ENCODE data around the gene BICDL1.

Gene BICDL1

DNA sequence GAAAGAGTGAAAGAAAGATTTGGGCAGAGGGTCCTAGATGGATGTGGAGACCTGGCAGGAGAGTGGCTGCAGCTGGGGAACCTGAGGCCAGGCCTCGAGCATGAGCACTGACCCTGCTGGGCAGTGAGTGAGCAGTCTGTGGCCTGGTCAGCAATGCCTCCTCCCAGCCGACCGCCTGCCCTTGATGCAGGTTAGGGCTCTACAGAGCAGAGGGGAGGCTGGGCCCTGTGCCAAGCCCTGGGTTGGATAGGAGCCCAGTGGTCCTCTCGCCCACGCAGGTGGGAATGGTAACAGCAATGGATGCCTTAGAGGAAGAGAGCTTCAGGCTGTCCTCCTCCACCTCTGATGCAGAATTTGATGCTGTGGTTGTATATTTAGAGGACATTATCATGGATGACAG lies 67.7 kb downstream of the BICDL1 start:
- DNase-seq: no peak

DNA sequence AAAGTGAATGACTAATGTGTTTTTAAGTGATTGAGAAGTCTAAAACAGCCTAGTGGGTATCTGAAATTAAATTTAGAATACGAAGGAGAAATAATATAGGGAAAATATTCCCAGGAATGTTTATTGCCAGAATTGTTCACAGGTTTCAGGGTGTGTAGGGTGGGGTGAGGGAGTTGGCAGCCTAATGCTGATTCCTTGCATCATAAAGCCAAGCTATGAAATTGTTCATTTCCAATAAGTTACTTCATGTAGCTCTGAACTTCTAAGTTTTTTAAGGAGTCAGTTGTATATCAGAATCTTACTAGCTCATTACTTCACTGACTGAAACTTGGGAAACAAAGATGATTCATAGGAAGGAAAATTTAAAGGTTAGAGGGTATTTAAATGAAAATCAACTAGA lies 71.2 kb downstream of the BICDL1 start:
- DNase-seq: no peak

DNA sequence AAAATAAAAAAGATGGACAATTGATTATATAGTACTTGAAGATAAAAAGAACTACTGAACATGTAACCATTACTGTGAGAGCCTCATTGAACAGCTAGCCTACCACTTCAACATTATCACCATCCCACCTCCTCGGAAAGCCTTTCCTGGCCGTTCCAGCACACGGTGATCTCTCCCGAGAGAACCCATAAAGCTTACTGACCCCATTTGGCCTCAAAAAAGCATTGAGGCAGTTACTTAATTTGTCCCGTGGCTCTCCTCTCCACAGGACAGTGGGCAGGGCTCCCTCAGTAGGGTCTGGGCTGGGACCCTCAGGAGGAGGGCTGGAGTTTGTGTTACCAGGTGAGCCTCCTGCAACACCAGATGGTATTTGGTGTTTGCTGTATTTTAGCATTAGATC lies 71.7 kb downstream of the BICDL1 start:
- no peak for DNase-seq

DNA sequence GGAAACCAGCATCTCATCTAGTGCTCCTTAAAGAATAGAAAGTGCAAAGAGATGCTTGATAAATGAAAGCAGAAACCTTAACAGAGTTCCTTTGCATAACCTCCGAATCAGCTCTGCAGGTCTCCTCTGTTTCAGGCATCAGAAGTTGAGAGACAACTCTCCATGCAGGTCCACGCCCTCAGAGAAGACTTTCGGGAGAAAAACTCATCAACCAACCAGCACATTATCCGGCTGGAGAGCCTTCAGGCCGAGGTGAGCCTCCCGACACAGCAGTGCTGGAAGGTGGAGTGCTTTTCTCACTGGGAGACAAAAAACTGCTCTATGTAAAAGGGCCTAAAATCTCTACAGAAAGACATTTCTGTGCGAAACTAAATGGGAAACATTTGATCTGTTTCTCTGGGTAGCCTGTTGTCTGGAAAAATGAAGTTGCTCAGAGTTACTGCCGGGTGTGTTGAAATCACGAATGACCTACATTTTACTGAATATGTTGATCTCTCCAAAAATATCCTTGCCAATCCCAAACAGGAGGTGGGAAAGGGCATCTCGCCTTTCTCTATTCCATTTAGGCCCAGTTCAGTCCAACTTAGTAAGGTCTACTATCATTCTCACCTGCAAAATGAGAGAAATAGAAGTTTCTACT lies 72.7 kb downstream of the BICDL1 start:
- no peak for DNase-seq

DNA sequence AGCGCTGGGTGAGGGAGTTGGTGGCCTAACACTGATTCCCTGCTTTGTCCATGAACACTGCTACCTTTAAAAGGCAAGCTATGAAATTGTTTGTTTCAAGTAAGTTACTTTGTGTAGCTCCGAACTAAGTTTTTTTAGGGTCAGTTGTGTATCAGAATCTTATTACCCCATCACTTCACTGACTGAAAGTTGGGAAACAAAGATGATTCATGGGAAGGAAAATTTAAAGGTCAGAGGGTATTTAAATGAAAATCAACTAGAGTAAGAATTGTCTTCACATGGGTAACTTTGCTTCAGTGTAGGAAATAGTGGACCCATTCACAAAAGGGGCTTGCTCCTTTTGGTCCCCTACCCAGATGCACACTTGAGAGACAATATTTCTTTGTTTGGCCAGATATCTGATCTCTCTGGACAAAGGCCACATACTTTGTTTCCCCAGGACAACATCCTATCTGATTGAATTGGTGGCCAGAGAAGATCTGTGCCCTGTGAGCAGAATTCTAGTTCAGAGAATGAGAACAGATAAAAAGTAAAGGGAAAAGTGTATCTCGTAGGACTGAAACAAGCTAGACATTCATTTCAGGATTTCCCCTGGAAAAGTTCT lies 74.0 kb downstream of the BICDL1 start:
- DNase-seq: no peak

DNA sequence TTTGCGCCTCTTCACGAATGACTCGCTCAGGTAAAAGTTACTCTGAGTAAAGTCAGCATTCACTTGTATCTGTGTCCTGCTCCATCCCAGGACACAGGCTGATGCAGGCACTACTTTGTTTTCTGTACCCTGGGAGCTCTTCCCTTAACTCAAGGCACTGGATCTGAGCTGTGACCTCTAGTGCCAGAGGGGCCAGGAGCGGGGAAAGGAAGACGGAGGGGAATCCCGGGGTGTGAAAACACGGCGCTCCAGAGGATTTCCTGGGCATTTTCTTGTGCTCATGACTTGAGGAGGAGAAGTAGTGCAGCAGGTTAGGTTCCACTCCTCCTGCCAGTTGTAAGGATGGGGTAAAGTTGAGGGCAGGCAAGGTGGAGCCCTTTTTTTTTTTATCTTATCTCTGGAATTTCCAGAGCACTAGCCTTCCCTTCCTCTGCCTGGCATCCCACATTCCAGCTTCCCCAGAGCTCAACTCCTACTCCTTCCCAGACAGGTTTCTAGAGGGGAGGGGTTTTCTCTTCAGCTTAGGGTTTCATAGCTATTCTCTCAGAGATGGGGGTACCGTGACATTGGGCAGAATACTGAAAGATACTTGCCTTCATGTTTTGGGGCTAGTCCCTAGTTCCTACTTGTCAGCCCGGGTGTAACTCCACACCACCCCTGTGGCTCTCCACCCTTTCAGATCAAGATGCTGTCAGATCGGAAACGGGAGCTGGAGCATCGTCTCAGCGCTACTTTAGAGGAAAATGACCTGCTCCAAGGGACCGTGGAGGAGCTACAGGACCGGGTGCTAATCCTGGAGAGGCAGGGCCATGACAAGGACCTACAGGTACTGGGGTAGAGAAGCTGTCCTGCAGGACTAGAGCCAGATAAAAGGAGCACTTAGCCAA lies 75.3 kb downstream of the BICDL1 start:
- DNase-seq: no peak

DNA sequence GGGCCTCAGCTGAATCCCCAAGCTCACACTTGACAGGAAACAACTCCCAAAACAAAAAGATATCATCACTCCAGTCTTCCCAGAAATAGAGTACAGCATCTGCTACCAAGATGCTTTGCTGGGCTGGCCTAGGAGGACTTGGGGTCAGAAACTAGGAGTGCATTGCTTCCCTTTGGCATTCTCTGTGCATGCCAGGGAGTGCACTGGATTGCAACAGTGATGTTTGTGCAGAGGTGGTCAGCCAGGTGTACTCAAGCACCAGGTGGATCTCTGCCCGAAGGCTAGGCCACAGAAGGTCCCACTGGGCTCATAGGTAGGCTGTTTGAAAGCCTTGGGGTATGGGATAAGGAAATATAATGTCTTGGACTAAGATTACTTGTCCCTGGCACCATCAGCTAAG lies 76.4 kb downstream of the BICDL1 start:
- no peak for DNase-seq

DNA sequence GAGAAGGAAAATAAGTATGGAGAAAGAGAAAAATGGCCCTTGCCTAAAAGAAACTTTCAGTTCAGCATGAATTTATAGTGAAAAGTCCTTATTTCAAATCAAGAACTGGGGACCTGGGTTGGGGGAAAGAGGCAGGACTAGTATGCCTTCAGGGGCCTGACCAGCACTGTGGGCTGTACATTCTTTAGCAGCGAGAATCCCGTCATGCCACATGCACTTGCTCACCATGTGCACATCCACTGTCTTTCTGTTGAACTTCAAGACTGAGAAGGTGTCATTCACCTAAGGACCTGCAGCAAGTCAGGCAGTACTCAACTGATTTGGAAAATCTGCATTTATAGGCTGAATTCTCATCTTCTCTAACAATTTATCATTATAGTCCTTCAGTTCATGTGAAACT lies 77.3 kb downstream of the BICDL1 start:
- no peak for DNase-seq

DNA sequence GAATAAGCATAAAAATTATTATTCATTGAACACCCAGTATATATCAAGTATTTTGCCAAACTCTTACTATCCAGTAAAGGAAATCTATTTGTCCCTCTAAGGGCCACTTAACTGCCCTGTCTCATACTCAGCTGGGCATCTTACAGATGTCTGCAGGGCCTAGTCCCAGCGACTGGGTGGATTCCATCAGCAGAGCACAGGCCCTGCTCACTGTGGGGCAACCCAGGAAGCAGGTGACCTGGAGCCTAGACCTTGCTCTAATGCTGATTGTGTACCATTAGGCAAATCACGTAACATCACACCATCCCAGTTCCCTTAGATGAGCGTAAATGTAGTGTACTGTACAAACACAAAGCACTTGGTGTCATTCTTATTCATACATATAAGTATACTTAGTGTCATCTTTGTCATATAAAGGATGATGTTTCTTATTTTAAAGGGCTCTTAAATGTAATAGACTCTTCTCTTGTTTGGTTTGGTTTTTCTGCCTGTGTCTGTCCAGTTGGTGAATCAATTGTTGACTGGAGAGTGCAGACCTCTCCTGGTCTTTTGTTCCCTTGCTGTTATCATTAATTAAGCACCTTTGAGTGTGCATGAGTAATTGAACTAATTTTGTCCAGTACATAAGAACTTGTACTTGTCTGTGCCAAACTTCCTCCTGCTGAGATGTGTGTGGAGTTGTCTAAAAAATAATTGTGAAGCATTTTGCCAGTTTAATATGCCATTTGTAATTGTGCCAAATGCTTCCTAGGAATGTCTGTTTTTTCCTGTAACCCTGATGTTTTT lies 78.2 kb downstream of the BICDL1 start:
- peak; percentile 89 for DNase-seq

DNA sequence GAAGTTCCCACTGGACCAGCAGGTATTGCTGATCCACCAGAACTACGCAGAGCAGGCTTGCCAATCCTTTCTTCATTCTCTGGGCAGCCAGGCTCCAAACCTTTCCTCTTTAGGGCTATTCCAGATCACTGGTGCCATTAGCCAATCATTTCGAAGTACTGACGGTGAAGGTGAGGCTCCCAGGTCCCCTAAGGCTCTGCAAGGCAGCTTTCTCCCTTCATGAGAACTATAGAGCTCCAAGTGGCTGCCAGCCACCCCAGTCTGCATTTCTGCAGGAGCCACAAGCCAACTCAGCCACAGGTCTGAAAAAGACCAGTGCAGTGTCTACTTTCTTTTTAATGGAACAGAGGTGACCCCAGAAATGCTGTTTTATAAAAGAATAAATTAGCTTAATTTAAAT lies 78.9 kb downstream of the BICDL1 start:
- DNase-seq: no peak

DNA sequence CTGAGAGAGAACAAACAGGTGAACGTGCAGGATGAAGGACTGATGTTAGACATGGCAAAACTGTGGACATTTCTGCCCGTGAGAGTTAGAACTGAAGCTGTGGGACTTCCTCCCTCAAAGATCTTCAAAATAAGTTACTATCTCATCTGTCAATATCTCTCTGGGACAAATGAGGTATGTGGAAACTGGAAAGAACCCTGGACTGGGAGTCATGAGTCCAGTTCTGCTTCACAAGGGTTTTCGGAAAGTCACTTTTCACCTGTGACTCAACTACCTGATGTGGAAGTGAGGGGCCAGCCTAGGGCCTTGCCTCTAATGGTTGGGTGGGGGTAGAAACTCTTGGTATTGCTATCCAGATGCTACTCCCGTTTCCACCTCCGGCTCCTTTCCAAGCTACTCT lies 80.2 kb downstream of the BICDL1 start:
- no peak for DNase-seq

DNA sequence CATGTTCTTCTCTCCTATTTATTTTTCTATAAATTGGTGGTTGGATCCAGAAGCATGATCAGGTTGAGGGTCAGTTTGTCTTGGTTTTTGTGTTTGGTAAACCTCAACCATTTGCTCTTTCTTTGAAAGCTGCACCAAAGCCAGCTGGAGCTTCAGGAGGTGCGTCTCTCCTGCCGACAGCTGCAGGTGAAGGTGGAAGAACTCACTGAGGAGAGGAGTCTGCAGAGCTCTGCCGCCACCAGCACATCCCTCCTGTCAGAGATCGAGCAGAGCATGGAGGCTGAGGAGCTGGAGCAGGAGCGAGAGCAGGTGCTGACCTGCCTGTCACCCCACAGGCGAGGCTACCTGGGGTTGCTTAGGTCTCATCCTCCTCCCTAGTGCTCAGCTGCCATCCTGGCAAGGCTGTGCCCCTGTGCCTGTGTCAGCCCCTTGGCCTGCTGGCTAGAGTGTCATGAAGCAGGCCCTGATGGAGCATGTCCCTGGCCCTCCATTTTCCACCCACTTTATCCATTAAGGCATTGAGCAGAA lies 82.5 kb downstream of the BICDL1 start:
- DNase-seq: no peak

DNA sequence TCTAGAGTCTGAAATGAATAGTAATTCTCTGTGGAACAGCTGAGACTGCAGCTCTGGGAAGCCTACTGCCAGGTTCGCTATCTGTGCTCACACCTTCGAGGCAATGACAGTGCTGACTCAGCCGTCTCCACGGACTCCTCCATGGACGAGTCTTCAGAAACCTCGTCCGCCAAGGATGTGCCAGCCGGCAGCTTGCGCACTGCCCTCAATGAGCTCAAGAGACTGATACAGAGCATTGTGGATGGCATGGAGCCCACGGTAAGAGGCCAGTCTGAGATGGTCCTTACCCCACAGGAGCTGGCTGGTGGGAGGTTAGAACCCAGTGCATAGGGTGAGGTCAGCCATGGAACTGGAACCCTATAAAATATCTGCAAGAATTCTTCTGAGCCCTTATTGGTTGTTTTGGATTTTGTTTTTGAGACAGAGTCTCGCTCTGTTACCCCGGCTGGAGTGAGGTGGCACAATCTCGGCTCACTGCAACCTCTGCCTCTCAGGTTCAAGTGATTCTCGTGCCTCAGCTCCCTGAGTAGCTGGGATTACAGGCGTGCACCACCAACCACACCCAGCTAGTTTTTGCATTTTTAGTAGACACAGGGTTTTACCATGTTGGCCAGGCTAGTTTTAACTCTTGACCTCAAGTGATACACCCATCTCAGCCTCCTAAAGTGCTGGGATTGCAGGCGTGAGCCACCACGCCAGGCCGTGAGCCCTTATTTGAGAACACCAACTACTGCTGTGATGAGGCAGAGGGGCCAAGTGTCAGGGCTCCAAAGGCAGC lies 83.6 kb downstream of the BICDL1 start:
- DNase-seq: no peak

DNA sequence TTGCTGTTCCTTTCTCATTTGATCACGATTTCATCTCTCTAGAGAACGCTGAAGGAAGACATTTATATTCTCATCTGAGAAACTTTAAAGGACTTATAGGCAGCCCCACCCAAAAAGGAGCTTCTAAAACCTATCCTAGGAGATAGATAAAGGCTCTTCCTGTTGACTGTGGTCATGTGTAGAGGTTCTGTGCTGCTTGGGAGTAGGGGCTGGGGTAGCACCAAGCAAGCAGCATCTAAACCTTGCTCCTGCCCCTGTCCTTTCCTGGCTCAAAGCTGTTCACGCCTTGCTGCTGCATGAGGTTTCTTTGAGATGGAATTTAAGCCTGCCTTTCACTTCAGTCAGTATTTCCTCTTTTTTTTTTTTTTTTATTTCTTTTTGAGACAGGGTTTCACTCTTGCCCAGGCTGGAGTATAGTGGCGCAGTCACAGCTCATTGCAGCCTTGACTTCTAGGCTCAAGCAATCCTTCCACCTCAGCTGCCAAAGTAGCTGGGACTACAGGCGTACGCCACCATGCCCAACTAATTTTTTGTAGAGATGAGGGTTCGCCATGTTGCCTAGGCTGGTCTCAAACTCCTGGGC lies 86.1 kb downstream of the BICDL1 start:
- no peak for DNase-seq

DNA sequence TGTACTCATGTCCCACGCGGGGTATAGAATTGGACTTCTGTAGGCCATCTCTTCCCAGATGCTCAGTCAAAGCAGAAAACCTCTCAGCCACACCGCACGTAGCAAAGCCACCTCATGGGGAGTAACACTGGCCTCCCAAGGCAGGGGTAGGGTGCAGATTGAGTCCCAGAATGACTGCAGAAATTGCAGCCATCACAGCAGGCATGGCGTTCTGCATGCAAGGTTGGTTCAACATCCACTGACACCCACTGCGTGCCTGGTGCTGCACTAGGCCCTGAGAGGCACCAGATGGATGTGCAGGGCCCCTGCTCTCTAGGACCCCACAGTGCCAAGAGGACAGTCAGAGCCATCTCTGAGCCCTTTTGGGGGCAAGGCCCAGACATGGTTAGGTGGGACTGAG lies 87.6 kb downstream of the BICDL1 start:
- DNase-seq: no peak

DNA sequence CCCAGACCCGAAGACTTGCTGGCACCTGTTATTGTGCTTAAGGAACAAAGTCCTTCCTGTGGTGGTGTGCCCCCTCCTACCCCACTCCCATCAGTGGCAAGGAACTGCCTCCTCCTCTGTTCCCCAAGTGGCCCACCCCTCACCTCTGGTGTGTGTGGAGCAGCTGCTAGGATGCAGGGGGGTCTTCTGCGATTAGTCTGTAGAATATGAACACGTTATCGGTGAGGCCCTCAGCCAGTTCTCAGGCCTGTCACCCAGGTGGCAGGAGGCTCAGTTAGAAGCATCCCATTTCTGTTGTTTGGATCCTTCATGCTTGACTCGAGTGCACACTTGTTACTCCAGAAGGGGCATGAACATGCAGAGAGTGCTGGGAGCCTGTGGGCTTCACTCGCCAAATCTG lies 88.2 kb downstream of the BICDL1 start:
- no peak for DNase-seq

DNA sequence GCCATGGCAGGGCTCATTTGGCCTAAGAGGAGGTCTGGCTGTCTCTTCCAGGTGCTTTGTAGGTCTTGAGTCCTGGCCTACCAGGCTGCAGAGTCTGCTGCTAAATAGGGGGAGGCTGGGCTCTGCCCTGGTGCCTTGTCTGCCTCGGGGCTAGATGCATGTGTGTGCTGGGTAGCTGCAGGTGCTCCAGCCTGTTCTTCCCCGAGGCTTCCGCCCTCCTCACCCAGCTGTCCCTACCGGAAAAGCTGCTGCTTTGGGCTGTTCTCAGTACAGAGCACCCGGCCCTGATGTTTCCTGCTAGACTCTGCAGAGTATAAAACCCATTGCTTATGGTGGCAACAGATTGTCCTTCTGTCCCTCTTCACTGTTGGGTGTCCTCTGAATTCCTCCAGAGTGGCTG lies 89.8 kb downstream of the BICDL1 start:
- DNase-seq: no peak

DNA sequence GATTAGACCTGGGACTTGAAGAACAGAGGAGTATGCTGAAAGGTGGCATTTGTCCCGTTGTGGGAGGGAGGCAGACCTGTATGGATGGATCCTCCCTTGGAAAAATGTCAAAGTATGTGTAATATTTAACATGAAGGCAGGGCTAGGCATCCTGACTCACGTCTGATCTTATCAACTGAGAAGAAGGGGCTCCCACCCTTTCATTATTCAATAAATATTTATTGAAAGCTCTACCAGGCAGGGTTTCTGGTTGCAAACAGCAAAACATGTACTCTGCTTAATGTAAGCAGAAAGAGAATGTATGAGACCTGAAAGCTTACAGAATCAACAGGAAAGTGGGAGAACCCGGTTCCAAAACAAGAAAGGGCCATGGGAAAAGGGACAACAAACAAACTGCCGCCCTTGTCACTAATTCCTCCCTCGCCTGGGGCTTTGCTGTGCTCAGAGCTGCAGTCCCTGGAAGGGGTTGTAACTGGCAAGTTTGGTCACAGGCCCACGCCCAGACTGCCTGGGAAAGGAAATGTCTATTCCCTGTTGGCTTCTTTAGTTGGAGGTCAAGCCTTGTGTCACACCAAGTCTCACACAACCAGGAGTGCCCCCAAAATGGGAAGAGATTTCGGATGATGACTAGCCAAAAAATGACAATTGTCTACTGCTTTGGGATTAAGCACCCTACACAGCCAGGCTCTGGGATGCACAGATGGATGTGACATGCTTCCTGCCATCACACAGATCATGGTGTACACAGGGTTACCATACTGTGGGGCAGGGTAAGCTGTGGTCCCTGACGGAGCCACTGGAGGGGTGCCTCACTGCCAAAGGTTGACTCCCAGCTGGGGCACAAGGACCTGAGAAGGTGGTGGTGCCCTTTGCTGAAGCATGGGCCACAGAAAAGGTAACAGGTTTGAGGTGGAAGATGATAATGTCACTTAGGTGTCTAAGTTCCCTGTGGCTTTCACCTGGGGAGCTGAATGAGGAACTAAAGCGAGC lies 90.7 kb downstream of the BICDL1 start:
- no peak for DNase-seq

DNA sequence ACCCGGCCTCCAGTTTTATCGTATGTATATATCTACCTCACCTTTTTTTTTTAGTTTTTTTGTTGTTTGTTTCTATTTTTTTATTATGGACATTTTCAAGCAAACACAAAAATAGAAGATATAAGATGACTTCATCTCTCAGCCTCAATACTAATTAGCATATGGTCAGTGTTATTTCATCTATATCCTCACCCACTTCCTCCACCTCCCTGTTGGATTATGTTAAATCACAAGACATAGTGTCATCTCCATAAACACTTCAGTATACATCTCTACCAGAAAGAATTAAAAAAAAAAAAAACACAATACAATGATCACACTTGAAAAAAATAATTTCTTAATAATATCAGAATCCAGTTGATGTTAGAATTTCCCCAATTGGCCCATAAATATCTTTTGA lies 92.6 kb downstream of the BICDL1 start:
- no peak for DNase-seq

DNA sequence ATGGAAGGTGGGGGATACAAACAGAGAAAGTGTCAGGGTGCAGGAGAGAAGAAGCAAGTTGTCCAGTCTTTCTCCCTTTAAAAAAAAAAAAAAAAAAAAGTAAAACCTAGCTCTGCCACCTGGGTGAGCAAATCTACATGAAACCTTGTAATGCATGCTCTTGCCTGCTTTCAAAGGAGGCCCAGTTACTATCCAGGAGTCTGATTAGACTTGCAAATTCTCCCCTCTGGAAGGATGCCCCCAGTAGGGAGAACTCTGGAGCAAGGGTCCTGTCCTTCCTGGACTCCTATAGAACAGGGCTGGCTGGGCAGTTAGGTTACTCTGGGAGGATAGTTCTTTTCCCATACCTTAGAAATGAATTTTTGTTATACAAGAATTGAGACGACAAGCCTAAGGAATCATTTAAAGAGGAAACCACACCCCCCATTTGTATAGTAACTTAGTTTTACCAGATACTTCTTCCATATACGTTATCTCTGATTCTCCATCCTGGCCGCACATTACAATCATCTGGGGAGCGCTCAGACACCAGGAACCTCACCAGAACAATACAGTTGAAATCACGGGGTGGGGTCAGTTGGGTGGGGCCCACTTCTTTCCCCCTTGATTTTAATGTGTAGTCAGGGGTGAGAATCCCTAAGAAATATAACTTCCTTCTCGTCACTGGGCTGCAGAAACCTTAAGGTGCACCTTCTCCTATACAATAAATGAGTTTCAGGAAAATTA lies 97.0 kb downstream of the BICDL1 start:
- no peak for DNase-seq

Measured in NCI-H187 treated with DMSO at 0.1 percent for 48 hours (cell line).